SW480 (cell line): ENCODE results near the gene ATRNL1.
"Not testable (repeated sequence)": the region's sequence is repeated elsewhere in the genome, so short reads cannot be mapped to it uniquely, and the experiment has no call there.

Source experiments
- DNase-seq: peaks from one replicate; pipeline ENCODE4 v3.0.0-alpha.2; 2016; ENCODE audit warnings: low spot score

Gene ATRNL1

DNA sequence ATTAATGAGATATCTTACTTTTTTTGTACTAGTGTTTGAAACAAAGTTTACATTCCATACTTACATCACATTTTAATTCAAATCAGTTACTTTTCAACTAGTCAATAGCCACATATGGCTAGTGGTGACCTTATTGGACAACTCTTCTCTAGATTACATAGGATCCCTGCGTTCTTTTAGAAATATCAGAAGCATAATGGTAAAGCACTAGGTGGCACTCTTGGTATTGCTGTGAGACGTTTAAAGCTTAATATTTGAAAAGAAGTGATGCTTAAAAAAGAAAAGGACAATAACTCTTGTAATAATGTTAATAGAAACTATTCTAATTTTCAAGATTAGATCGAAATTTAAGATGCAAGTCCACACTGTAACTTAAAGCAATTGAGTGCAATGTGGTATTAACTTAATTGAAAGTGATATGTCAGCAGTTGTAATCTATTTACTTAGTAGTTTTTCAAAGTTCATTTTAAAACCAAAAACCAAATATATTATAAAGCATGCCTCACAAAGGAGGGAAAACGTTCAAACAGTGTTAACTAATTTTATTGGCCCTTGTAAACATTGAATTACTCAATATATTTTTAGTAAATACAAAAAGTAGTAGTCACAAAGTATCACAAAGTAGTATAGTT lies 339.1 kb downstream of the ATRNL1 start:
- peak; percentile 38 for DNase-seq

DNA sequence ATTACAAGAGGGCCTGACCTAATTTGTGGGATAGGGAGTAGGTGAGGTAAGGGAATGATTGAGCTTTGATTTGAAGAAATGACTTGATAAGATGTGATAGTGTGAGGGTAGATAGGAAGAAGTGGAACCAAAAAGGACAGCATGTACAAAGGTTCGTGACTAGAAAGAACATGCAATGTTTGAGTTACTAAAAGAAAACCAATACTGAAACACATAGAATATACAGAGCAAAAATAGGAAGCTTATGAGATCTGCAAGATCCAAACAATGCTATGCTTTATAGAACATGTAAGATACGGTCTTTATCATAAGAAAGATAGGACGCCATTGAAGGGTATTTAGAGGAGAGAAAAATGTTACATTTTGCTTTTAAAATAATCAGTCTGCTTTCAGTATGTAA lies 343.8 kb downstream of the ATRNL1 start:
- no peak for DNase-seq

DNA sequence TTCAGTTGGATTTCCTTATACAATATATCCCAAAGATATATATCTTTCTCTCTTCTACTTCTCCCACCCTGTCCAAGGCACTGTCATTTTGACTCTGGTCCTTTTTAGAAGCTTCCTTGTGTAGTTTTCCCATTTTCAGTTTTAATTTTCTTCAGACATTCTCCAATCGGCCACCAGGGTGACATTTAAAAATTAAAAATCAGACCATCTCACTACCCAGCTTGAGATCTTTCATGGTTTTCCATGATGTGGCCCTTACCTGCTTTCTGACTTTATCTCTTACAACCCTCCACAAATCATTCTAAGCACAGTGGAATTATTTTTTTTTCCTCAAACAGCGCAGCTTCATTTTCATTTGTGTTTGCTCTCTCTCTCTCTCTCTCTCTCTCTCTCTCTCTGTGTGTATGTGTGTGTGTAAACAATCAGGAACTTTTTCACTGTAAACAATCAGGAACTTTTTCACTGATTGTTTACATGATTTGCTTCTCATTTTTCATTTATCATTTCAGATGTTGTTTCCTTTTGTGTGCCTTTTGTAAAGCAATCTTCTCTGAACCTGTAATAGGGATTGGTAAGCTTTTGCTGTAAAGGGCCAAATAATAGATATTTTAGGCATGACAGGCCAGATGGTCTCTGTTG lies 348.9 kb downstream of the ATRNL1 start:
- no peak for DNase-seq

DNA sequence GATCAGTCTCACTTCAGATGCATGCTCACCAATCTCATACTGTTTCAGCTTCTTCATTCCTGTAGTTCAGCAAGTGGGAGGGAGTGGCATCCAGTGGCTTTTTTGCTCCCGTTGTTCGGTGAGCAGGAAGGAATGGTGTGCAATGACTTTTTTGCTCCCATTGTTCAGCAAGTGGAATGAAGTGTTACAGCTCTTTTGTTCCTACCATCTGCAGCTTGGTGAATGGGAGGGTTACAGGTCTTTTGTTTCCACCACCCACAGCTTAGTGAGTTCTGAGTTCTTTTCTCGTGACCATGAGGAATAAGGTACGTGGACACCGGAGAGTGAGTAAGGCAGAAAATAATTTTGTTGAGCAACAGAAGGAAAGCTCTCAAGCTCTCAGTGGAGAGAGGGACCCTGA lies 363.6 kb downstream of the ATRNL1 start:
- DNase-seq: no peak

DNA sequence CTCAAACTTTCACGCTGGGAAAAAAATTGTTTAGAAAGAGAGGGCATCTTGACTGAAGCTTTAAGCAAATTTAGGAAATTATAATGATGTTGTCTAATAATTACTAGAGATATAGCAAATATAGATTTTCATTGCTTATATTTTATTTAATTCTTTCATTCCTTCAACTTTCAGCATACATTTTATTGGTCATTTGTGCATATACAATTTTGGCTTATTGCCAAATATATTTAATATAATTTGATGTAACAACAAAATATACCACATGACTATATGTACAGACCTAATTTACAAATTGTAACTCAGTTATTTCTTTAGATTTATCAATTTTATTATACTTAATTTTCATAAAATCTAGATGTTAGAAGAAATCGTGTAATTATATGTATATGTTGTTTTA lies 390.1 kb downstream of the ATRNL1 start:
- no peak for DNase-seq

DNA sequence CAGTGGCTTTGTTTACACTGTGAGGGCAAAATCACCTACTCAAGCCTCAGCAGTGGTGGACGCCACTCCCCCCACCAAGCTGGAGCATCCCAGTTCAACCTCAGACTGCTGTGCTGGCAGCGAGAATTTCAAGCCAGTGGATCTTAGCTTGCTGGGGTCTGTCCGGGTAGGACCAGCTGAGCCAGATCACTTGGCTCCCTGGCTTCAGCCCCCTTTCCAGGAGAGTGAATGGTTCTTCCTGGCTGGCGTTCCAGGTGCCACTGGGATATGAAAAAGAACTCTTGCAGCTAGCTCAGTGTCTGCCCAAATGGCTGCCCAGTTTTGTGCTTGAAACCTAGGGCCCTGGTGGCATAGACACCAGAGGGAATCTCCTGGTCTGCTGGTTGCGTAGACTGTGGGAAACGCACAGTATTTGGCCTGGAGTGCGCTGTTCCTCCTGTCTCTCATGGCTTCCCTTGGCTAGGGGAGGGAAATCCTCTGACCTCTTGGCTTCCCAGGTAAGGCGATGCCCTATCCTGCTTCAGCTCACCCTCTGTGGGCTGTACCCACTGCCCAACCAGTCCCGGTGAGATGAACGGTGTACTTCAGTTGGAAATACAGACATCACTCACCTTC lies 398.5 kb downstream of the ATRNL1 start:
- DNase-seq: no peak

DNA sequence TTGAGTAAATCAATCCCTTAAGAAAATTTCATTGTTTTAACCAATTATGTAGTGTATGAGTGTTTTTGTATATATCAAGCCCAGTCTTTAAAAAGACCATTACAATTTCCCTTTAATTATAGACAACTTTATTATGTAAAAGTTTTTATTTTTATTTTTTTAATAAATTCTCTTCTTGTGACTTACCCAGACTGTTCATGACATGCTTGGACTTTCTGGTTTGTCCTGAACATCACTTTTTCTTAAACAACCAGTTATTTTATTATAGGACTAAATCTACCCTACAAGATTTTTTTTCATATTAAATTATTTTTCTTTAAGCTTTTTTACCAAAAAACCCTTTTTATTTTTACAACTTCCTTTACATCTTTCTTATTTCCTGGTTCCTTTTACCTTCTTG lies 410.4 kb downstream of the ATRNL1 start:
- no peak for DNase-seq

DNA sequence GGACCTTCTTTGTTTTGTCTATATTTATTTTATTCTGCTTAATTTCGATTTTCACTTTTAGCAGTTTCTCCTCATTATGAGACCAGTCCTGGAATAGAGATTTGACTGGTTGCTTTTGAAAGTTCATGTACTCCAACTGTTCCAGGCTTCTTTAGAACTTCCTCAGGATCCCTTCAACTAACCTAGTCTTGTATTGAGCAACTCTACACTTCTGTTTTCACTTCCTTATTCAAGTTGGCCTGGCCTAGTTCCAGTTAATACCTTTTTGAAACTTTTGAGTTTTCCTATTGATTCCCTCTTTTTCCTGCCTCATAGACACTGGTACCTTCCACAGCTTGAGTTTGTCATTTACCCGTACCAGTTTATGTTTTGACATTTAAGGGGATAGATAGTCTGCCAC lies 421.7 kb downstream of the ATRNL1 start:
- DNase-seq: no peak

DNA sequence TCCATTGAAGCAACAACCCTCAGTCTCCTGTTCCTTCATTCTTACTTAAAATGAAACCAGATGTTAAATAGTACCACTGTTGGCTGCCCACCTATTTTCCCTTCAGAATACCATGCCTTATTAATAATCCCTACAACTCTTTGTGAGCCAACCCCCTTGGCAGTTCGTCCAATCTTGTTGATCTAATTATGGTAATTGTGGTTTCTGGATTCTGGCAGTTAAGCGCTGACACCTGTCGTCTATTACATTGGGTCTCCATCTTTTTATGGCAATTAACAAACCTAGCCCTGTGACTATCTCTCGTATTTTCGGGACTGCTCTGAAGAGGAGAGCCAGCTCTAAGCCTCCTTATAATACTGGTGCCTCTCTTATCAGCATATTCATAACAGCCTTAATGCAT lies 432.0 kb downstream of the ATRNL1 start:
- DNase-seq: no peak

DNA sequence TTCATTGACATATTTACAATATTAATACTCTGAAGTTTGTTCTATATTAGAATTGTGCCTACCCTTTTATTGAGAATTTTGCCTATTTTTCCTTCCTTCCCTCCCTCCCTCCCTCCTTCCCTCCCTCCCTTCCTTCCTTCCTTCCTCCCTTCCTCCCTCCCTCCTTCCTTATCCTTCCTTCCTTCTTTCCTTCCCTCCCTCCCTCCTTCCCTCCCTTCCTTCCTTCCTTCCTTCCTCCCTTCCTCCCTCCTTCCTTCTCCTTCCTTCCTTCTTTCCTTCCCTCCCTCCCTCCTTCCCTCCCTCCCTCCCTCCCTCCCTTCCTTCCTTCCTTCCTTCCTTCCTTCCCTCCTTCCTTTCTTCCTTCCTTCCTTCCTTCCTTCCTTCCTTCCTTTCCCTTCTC lies 434.5 kb downstream of the ATRNL1 start:
- not testable (repeated sequence) for DNase-seq

DNA sequence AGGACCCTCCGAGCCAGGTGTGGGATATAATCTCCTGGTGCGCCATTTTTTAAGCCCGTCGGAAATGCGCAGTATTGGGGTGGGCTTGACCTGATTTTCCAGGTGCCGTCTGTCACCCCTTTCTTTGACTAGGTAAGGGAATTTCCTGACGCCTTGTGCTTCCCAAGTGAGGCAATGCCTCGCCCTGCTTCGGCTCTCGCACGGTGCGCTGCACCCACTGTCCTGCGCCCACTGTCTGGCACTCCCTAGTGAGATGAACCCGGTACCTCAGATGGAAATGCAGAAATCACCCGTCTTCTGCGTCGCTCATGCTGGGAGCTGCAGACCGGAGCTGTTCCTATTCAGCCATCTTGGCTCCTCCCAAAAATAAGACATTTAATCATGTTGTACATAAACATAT lies 443.2 kb downstream of the ATRNL1 start:
- DNase-seq: not testable (repeated sequence)

DNA sequence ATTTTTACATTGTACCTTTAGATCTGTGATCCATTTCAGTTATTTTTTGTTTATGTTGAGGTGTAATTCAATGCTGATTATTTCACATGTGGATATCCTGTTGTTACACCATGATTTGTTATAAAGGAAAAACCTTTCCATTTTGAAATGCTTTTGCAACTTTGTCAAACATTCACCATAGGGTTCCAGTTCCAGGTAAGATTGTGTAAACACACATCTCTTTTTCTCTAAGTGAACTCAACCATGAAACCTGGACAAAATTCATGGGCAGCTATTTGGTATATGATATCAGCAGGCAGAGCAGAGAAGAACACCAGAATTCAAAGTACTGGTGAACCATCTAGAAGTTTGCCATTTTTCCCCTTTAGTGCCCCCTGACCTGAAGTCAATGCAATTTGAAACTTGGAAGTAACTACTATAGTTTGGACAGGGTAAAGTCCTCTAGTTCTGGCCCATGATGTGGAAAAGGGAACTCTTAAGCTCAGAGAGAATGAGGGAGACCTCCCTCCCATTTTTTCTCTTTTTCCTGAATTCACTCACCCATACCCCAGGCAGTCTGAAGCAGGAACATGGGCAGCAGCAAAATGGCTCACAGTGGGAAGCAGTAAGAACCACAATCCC lies 446.1 kb downstream of the ATRNL1 start:
- no peak for DNase-seq

DNA sequence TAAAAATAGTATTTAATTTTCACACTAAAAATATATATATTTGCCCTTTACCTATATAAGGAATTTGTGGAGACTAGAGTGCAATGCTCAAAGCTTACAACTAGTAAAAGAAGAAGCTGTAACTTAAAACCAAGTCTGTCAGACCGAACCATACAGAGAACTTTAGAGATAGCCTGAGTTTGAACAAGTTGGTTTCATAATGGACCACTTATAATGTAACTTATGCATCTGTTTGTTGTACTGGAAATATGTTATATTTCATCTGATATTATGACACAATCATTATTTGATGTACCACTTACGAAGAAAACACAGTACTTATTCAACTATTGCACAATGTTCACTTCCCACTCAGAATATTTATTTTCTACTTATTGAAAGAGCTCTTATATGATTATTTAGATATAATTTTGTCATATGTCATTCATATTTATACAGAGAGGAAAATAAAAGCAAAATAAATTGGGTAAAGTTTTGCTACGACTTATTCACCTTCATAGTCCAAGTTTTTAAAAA lies 462.8 kb downstream of the ATRNL1 start:
- no peak for DNase-seq

DNA sequence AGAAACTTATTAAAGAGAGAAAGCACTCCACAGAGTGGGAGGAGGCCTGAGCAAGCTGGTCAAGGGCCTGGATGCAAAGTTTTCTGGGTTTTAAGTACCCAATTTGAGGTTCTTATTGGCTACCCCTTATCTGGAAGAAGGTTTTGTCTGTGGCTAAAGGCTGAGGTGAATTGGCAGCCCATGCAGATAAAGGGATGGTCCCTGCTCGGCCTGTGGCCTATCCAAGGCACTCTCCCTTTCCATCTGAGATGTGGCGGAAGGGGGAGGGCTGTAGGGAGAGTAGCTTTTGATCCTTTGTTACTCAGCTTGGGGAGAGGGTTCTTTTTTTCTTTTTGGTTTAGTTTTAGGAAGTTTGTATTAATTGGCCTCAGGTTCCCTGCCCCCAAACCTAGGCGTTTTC lies 465.1 kb downstream of the ATRNL1 start:
- no peak for DNase-seq

DNA sequence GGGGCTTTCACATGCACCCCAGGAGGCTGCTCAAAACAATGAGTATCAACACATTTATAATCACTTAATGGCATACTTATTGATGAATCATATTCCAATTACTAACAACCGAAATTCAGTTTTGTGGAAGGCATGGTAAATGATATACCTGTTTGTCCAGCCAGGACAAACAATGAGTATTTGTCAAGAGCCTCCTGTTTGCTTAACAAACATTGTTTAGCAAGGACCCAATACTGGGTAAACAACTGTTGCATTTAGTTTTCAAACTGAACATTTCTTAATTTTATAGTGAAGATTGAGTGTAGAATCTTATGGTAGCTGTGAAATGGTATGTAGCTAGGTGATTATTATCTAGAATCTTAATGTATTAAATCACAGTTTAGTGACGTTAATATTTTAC lies 473.7 kb downstream of the ATRNL1 start:
- no peak for DNase-seq

DNA sequence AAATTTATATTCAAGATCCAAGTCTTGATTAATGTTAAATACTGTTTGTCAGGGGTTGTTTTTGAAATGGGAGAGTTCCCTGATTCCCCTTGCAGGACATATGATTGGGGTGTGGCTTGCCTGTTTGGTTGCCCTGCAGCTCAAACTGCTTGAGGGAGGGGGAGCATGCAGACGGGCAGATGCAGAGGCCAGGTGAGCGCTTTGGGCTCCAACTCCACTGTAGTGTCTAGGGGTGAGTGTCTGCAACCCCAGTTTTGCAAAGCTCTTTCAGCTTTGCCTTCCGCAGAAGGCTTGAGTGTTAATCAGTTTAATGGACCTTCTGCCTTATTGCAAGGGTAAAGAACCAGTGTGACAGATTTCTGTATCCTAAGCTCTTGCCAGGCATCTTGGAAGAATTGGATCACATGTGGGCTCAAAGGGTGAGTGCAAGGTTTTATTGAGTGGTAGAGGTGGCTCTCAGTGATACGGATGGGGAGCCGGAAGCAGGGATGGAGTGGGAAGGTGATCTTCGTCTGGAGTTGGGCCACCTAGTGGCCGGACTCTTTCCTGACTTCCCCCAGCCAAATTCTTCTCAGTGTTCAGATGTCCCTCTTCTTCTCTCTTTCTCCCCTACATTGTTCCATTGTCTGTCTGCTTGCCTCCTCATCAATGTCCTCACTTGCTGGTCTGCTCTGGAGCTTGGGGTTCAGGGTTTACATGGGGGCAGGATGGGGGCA lies 479.7 kb downstream of the ATRNL1 start:
- DNase-seq: no peak

DNA sequence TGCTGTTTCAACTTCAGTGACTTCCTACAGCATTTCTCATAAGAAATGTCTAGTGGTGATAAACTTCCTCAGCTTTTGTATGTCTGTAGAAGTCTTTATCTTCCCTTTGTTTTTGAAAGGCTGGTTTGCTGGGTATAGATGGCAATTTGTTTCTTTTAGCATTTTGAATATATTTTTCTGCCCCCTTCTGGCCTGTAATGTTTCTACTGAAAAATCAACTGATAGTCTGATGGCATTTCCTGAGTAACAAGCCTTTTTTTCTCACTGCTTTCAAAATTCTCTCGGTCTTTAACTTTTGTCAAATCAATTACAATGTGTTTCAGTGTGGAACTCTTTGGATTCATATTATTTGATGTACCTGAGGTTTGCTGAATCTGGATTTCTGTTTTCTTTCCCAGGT lies 487.1 kb downstream of the ATRNL1 start:
- DNase-seq: no peak

DNA sequence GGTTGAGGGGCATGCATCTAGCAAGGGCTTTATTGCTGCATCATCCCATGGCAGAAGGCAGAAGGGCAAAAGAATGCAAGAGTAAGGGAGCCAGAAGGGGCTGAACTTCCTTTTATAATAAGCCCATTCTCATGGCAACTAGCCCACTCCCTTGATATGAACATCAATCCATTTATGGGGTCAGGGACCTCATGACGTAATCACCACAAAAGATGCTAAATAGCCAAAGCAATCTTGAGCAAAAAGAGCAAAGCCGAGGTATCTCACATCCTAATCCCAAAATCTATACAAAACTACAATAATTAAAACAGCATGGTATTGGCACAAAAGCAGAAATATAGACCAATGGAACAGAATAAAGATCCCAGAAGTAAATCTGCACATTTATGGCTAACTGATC lies 499.9 kb downstream of the ATRNL1 start:
- DNase-seq: no peak

DNA sequence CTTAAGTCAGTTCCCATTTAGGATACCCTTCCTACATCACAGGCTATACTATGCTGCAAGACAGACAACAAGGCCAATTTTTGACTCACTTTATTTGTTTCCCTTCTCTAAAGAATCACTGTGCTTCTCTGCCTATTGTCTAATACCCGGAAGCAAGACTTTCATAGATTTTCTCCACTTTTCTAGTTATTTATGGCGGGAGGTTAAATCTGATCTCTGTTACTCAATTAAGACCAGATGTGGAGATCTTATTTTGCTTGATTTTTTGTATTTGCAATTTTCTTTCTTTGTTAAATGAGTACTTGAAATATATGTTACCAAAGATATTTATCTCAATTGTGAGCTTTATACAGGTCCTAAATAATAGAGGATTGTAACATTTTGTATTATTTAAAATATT lies 511.5 kb downstream of the ATRNL1 start:
- DNase-seq: no peak

DNA sequence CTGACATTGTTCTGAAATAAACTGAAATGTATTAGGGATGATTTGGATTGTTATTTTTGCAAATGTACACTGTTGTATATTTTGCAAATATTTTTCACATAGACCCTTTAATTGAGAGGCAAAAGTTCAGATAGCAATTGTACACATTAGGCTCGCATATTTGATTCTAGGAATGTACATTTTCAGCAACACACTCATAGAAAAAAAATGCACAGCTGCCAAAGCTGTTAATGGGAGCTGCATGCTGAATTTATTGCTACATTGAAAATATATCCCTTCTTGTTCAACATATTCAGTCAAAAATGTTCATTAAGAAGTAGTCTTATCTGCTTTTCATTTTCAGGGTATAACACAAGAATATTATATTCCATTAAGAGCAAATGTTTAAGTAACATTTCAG lies 512.9 kb downstream of the ATRNL1 start:
- no peak for DNase-seq

DNA sequence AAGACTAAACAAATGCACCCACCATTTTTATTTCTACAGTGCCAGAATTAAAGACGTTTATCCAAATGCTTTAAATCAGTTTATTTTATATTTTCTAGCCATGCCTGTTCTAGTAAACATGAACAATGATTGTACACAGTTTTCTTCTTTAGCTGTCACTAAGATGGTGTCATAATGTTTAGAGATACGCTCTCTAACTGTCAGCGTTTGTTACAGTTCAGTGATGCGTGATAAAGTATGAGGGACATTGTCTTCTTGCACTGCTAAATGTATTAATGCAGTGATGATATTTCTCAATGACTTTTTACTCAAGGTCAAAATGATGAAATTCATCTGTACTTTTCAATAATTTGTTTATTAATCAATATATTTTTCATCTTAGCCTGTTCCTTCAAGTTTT lies 513.6 kb downstream of the ATRNL1 start:
- no peak for DNase-seq

DNA sequence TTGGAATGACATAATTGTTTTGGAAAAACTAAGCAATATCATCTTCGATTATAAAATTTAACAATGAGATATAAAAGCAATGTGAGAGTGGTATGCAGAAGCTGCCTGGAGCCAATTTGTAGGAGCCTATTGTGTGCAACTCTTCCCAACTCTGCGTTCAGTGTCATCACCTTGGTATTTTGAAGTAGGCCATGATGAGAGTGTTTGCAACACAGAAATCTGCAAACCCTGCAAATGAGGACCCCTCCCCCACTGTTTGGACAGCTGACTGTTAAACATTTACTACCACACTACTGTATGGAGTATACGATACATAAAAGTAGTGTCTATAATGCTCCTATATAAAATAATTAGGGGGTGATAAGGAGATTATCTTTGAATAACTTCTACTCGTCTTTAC lies 531.3 kb downstream of the ATRNL1 start:
- no peak for DNase-seq

DNA sequence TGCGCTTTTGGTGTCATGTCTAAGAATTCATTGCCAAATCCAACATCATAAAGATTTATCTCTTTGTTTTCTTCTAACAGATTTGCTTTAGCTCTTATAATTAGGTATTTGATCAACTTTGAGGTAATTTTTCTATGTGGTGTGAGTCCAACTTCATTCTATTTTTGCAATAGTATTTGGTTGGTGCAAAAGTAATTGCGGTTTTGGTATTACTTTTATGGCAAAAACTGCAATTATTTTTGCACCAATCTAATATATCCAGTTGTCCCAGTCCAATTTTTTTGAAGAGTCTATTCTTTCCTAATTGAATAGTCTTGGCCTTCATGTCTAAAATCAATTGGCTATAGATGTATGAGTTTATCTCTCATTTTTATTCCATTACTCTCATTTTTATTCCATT lies 535.5 kb downstream of the ATRNL1 start:
- no peak for DNase-seq
